ENCODE data around the gene FRG2.
"Not testable (repeated sequence)": the region's sequence is repeated elsewhere in the genome, so short reads cannot be mapped to it uniquely, and the experiment has no call there.

The FRG2 gene

DNA sequence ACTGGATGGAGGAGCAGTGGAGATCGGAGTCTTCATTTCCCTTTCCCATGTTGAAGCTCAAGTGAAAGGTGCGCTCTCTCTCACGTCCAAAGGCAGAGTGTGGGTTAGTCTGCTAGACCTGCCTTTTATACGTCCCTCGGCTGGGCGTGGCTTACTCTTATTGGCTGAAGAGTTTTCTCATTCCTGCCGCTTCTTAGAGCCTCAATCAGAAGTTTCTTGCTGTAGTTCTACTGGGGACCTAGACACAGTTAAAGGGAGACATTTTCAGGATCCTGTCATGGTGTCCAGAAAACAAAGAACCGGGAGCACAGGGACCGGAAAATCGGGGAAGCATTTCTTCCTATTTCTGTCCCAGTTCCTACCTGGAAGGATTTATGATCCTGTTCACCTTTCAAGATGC is at the start of gene FRG2:
TSS of gene FRG2 (minus strand) at position 101 of the 400 bp plus-strand sequence. CDS start at position 49, 52 bp downstream.
- not testable (repeated sequence) for DNase-seq (ENCODE audit: insufficient read length, low spot score); FAIRE-seq

DNA sequence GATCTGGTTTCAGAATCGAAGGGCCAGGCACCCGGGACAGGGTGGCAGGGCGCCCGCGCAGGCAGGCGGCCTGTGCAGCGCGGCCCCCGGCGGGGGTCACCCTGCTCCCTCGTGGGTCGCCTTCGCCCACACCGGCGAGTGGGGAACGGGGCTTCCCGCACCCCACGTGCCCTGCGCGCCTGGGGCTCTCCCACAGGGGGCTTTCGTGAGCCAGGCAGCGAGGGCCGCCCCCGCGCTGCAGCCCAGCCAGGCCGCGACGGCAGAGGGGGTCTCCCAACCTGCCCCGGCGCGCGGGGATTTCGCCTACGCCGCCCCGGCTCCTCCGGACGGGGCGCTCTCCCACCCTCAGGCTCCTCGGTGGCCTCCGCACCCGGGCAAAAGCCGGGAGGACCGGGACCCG is 41.3 kb upstream of the FRG2 start:
- FAIRE-seq; DNase-seq (ENCODE audit: insufficient read length, low spot score): not testable (repeated sequence)

DNA sequence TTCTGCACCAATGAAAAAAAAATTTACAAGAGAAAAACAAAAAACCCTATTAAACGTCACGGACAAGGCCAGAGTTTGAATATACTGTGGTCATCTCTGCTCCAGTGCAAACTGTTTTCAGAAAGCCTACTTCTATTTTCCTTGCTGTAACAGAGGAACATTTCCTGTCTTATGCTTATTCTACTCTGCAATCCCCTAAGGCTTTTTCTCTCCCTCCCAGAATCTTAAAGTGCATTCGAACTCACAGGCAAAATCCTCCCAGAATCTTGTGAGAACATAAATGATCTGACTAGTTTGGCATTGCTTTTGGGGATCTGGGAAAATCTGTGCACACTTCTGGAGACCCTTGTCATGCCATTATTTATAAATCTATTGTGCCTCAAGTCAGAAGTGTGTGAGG is 37.7 kb upstream of the FRG2 start:
- FAIRE-seq; DNase-seq (ENCODE audit: insufficient read length, low spot score): not testable (repeated sequence)

DNA sequence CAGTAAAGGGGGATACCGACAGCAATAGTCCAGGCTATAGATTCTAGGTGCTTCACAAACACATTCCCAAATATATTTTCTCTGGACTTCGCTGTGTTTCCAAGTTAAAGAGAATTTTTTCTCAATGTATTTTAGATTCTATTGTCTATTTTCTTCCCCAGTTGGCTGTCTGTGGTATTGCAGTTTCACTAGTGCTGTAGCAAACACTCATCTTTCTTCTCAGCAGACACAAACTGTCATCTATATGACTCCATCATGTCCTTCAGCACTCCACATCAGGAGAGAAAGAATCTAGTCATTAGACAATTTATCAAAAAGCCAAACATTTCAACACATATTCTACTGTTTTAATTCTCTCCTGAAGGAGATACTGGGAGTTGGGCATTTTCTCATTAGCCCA is 37.3 kb upstream of the FRG2 start, which contains the start of gene DBET:
TSS of gene DBET (plus strand) at position 161 of the 400 bp plus-strand sequence.
- DNase-seq (ENCODE audit: insufficient read length, low spot score); FAIRE-seq: not testable (repeated sequence)

DNA sequence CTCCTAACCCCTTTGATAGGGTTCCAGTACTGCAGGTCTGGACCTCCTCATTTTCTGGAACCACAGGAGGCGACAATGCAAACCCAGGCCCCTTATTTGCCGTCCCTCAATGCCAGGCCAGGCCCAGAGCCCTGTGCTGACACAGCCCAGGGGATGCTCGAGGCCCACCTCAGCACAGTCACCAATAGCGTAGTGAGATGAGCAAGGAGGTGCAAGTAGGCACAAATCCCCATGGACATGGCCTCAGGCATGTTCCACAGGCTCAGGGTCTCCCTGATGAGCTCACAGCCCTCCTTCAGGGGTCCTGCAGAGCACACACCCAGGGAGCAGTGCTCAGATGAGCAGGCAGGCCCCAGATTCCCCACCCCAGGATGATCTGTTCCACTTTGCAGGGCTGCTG is 31.9 kb upstream of the FRG2 start:
- not testable (repeated sequence) for DNase-seq (ENCODE audit: insufficient read length, low spot score); FAIRE-seq

DNA sequence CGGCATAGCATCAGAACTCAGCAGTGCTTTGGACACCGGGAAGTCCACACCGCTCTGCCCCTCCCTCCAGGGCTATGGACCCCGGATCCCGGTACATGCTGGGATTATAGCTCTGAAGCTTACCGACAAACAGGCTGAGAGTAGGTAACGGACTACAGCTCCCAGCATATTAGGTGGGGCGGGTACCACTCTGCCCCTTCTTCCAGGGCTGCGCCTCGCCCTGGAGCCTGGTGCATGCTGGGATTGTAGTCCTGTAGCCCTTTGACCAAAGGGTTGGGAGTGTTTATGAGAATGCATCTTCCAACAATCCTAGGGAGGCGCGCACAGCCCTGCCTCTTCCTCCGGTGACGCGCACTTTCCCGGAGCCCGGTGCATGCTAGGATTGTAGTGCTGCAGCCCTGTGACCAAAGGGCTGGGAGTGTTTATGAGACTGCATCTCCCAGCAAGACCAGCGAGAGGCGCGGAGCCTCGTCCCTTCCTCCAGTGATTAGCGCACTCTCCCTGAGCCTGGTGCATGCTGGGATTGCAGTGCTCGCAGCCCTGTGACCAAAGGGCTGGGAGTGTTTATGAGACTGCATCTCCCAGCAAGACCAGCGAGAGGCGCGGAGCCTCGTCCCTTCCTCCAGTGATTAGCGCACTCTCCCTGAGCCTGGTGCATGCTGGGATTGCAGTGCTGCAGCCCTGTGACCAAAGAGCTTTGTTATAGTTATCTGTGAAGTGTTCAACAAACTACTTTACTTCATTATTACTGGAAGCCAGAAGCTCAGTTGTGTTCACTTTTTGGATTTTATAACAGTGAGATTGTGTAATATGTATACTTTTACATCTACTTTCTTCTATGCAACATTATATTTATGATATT is 22.6 kb upstream of the FRG2 start:
- FAIRE-seq: not testable (repeated sequence)

DNA sequence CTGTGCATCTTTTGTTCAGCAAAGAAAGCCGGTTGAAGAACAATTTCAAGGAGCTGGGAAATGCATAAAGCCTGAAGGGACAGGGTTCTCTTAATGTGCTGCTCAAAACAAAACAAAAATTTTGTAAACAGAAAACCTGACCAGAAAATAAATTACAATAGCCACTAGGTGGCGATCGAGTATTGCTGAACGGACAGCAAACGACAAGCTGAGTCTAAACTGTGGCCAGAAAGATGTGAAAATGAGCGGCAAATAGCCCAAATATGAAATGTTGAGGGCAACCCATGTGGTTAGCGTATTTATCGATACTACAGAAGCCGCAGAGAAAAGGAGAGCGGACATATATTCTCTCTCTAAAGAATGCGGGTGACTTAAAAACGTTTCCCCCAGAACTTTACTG is 20.6 kb upstream of the FRG2 start:
- DNase-seq (ENCODE audit: insufficient read length, low spot score); FAIRE-seq: not testable (repeated sequence)

More for the DNA sequence above, 22.6 kb upstream of the FRG2 start:
- not testable (repeated sequence) for DNase-seq (ENCODE audit: insufficient read length, low spot score)

DNA sequence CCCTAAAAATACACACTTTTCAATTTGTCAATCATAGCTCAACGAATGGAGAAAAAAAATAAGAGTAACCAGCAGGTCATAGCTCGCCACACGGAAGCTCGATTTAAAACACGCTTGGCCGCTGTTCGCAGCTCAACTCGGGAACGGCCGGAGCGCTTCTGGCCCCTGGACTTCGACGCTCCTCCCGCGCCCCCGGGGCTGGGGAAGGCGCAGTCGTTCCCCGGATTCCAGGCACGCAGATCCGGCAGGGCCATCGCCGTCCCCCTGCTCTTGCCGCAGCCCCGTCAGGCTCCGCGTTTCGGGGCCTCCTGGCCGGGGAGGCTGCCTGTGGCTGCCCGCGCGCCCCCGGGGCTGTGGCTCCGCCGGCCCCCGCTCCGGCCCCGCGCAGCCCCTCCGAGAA is 13.8 kb upstream of the FRG2 start:
- not testable (repeated sequence) for FAIRE-seq; DNase-seq (ENCODE audit: insufficient read length, low spot score)

DNA sequence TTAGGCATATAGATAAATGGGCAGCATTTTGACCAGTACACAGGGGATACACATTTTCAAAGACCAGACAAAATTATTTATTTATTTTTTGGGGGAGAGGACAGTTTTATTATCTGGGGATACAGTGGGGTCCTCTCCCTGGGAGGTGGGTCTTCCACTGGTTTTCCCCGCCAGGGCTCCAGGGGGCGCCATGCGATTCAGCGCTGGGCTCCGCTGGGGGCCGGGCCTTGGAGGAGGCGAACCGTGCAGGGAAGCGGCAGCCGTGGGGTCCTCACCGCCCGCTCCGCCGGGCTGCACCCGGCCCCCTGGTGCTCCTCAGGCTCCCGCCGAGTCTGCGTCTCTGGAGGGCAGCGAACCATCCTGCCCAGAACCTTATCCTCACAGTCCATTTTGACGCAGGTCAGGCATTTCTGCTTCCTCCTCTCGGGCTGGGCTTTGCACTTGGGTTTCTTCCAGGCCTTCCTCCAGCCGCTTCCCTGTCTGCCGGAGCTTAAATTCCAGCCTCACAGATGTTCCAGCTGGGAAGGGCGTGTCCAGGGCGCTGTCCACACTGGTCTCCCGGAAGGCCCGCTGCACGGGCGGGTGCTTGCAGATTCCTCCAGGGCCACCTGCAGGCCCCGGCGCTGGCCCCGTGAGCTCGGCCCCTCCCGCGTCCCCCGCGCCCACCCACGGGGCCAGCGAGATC is 10.8 kb upstream of the FRG2 start:
- FAIRE-seq; DNase-seq (ENCODE audit: insufficient read length, low spot score): not testable (repeated sequence)

DNA sequence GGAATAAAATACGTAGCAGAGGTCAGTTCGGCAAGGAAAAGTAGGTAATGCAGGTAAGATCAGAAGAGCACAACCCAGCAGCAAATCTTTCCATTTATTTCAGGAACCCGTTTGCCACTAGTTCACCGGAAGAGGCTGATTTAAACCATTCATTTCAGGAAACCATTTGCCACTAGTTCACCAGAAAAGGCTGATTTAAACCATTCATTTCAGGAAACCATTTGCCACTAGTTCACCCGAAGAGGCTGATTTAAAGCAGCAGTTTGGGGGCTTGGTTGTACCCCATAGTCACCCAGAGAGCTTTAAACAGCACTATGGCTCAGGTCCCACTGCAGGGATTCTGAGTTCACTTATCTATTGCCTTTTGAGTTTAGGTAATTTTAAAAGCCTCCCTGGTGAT is 4.2 kb upstream of the FRG2 start:
- not testable (repeated sequence) for FAIRE-seq; DNase-seq (ENCODE audit: insufficient read length, low spot score)

DNA sequence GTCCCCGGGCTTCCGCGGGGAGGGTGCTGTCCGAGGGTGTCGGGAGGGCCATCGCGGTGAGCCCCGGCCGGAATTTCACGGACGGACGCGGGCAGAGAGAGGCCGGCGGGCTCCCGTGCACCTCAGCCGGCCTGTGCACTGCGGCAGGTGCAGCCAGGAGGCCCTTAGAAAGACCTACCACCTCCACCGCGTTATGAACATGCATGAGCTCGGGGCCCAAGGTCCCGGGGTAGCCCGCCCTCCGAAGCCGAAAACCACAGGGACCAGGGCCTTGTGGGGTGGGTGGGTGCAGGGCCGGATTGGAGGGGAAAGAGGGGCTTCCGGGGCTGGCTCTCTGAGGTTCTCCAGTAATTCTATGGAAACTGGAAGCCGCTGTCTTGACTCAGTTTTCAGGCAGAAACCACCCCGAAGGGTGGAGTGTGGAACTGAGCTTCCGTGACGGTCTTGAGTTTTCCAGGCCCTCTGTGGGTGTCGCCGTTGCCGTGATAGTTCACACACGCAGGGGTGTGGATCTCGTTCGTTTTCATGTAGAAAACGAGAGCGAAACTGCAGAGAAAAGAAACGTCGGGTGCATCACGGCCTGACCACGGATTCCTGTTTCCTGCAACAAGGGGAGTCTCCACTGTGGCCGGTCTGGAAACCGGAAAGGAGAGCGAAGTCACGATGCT is 4.3 kb downstream of the FRG2 start:
- not testable (repeated sequence) for DNase-seq (ENCODE audit: insufficient read length, low spot score)
- peak; percentile 100 for FAIRE-seq

DNA sequence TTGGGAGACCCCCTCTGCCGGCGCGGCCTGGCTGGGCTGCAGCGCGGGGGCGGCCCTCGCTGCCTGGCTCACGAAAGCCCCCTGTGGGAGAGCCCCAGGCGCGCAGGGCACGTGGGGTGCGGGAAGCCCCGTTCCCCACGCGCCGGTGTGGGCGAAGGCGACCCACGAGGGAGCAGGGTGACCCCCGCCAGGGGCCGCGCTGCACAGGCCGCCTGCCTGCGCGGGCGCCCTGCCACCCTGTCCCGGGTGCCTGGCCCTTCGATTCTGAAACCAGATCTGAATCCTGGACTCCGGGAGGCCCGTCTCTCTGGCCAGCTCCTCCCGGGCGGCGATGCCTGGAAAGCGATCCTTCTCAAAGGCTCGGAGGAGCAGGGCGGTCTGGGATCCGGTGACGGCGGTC is 5.1 kb downstream of the FRG2 start:
- FAIRE-seq; DNase-seq (ENCODE audit: insufficient read length, low spot score): not testable (repeated sequence)

DNA sequence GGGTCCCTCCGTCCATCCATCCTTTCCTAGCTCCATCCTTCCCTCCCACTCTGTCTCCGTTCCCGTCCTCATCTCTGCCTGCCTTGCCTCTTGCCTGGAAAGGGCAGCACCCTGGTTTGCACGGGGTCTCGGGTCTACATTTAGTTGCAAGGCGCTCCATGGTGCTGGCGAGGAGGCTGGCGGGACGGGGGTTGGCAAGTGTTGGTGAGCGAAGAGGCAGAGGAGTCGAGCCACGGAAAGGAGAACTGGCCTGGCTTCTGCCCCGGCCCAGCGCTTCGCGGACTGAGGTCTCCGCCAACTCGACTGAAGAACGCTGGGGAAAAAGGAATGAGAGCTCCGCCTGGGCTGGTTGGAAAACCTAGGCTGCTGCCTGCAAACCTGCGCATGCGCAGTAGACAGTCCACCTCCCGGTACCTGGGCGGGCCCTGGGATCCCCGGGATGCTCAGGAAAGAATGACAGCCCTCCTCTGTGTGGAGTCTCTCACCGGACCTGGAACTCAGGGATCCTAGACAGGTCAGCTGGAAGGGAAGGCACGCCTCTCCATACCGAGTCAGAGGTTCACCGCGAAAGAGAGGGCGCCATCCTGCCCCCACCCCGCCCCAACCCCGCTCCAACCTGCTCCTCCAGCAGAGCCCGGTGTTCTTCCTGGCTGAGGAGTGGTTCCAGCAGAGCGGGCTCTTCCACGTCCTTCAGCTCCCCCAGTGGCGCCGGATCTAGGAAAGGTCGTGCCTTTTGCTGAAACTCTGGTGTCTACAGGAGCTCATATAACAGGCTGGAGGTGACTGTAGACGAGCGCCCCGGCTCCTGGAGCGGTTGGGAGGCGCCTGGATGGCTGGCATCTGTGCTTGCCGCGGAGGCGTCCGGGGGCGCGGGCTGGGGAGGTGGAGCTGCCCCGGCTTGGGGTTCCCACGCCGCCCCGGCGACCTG is 6.0 kb downstream of the FRG2 start:
- FAIRE-seq (peak; percentile 92), DNase-seq (ENCODE audit: insufficient read length, low spot score) (peak; percentile 89)

DNA sequence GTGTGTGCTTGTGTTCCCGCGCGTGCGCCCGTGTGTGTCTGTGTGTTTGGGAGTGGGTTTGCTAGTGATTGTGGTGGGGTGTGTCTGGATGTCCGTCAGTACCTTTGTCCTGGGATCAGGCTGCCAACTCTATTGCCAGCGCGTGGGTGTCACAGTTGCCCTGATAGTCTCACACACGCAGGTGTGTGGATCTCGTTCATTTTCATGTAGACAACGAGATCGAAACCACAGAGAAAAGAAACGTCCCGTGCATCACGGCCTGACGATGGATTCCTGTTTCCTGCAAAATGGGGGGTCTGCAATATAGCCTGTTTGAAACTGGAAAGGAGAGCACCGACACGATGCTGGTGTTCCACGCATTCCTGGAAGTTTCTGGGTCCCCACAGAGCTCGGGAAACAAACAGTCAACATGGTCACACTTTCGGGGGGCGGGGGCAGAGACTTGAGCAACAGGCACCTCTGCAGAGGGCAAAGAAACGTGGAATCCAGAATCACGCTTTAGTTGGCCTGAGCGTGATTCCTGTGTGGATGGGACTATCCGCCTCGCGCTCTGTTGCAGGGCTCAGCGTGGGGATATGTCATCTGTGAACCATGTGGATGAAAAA is 7.1 kb downstream of the FRG2 start:
- peak; percentile 99 for FAIRE-seq

DNA sequence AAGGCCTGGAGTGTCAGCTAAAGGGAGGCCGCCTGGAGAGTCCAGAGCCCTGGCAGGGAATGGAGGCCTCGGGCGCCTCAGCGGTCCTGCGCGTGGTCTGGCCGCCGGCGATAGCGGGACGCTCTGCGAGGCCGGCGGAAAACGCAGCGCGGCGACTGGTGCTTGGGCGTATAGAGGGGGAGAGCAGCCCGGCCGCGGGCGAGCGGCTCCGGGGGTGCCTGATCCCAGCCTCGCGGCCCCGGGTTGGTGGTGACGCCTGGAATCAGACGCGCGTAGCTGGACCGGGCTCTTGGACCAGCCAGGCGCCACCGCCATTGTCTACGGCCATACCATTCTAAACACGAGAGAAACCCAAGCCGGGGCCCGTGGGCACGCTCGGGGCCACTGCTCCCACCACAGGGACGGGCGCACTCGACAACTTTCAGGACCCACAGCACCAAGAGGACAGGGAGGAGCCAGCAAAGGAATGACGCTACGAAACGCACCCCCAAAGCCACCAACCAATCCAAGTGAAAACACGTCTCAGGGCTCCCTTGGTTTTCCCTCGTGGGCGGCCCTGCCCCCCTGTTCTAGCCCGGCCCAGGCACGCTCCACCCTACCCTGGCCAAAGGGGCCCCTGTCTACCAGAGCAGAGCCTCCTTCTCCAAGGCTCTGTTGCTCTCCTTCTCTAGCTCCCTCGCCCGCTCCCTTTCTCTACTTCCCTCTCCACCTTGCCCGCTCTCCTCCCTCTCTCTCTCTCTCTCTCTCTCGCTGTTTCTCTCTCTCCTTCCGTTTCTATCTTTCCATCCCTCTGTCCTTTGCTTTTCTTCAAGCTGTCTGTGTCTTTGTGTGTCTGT is 7.8 kb downstream of the FRG2 start:
- DNase-seq (ENCODE audit: insufficient read length, low spot score) (no peak), FAIRE-seq (no peak)

More for the DNA sequence above, 7.1 kb downstream of the FRG2 start:
- DNase-seq (ENCODE audit: insufficient read length, low spot score): not testable (repeated sequence)

DNA sequence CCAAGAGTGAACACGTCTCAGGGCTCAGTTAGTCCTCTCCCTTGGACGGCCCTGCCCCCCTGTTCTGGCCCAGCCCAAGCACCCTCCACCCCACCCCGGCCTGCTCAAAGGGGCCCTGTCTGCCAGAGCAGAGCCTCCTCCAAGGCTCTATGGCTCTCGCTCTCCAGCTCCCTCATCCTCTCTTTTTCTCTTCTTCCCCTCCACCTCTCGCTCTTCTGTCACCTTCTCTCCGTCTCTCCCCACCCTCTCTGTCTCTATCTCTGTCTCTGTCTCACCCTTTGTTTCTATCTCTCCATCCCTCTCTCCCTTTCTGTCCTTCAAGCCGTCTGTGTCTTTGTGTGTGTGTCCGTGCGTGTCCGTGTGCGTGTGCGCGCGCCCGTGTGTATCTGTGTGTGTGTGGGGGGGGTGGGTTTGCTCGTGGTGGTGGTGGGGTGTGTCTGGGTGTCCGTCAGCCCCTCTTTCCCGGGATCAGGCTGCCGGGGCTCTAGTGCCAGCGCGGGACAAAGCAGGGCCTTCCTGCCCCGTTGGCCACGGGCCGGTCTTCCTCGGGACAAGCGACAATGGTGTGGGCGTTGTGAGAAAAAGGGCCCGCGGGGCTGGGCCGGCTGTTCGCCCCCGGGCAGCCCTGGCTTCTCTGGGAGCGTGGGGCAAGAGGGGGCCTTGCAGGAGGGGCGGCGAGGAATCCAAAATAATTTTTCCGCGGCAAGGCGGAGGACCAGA is 8.7 kb downstream of the FRG2 start:
- FAIRE-seq (no peak), DNase-seq (ENCODE audit: insufficient read length, low spot score) (no peak)

DNA sequence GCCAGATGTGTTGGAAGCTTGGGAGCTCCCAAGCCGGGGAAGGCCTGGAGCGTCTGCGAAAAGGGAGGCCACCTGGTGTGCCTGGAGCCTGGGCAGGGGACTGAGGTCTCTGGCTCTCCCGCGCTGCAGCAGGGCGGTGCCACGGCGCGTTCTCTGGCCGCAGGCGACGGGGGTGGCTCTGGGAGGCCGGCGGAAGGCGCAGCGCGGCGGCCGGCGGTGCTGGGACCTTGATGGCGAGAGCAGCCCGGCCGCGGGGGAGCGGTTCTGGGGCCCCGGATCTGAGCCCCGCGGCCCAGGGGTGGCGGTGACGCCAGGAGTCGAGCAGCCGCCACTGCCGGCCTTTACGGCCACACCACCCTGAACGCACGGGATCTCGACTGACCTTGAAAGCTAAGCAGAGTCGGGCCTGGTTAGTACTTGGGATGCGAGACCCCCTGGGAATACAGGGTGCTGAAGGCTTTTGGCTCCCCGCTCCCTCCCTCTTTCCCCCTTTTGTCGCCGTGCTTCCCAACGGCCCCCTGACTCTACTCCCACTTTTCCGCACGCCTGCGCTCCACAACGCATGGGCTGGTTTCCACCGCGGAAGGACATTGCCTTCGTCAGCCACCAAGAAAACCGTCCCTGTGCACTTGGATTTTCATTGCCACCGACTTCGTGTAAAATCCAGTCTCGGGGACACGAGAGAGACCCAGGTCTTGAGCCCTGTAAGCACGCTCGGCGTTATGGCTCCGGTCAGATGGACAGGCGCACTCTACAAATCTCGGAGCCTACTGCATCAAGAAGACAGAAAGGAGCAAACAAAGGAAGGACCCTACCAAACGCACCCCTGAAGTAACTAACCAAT is 9.5 kb downstream of the FRG2 start:
- DNase-seq (ENCODE audit: insufficient read length, low spot score) (no peak), FAIRE-seq (no peak)
